Fibroblast of lung (primary cell): ENCODE data around the gene FLT3. TPM values are rescaled to one million over a fixed set of nuclear protein-coding genes. Genes with fewer than 3 reads are reported as not detected.

Source experiments
- DNase-seq, 2 donors: peaks; one replicate each; pipeline versions ENCODE4 v3.0.0 to v3.0.0-alpha.2; 2010; ENCODE audit warnings: low read depth in 2 of 2
- H2AFZ ChIP-seq: 2 replicates; pipeline ENCODE4 v1.5.1; 2012; ENCODE audit warnings: low read length, control low read depth, inconsistent platforms
- H3K27ac ChIP-seq: 2 replicates; pipeline ENCODE4 v1.5.1; 2011; ENCODE audit warnings: low read length, control low read depth; ENCODE audit not compliant: insufficient read depth
- H3K27me3 ChIP-seq: 2 replicates; pipeline ENCODE4 v1.5.1; 2011; ENCODE audit warnings: mild to moderate bottlenecking, low read length; ENCODE audit not compliant: control insufficient read depth, insufficient read depth
- H3K36me3 ChIP-seq: 2 replicates; pipeline ENCODE4 v1.5.1; 2011; ENCODE audit warnings: low read length; ENCODE audit not compliant: control insufficient read depth, insufficient read depth
- H3K4me1 ChIP-seq: 2 replicates; pipeline ENCODE4 v1.5.1; 2011; ENCODE audit warnings: low read length; ENCODE audit not compliant: control insufficient read depth, insufficient read depth; ENCODE audit errors: extremely low read depth
- H3K4me2 ChIP-seq: 2 replicates; pipeline ENCODE4 v1.5.1; 2011; ENCODE audit warnings: low read length, control low read depth; ENCODE audit not compliant: insufficient read depth; ENCODE audit errors: extremely low read depth
- H3K4me3 ChIP-seq, 4 experiments: fragments of 200-600 bp in 1 of 4; sonication (generic) in 1 of 4; replicated peaks in 1 of 4; 2 replicates each; pipeline ENCODE4 v1.5.1; 2011 to 2016; ENCODE audit warnings: low read length in 4 of 4, low read depth in 3 of 4, mild to moderate bottlenecking in 3 of 4, control low read depth in 2 of 4, inconsistent platforms in 1 of 4, mixed read lengths in 1 of 4; ENCODE audit not compliant: insufficient read depth in 1 of 4; ENCODE audit errors: control extremely low read depth in 1 of 4
- H3K79me2 ChIP-seq: 2 replicates; pipeline ENCODE4 v1.5.1; 2012; ENCODE audit warnings: mild to moderate bottlenecking, low read length, inconsistent platforms; ENCODE audit not compliant: control insufficient read depth, insufficient read depth
- H3K9ac ChIP-seq: 2 replicates; pipeline ENCODE4 v1.5.1; 2011; ENCODE audit warnings: mild to moderate bottlenecking, low read length, control low read depth; ENCODE audit not compliant: insufficient read depth
- H3K9me3 ChIP-seq: 2 replicates; pipeline ENCODE4 v1.5.1; 2012; ENCODE audit warnings: low read depth, low read length; ENCODE audit not compliant: control insufficient read depth, insufficient read depth
- H4K20me1 ChIP-seq: 2 replicates; pipeline ENCODE4 v1.5.1; 2011; ENCODE audit warnings: low read length; ENCODE audit not compliant: control insufficient read depth, insufficient read depth; ENCODE audit errors: extremely low read depth
- EZH2 ChIP-seq: IDR thresholded peaks from 2 replicates; pipeline ENCODE4 v1.5.1; 2012; ENCODE audit warnings: low read length, control low read depth, mild to moderate bottlenecking; ENCODE audit errors: missing control alignments
- polyA plus RNA-seq, 2 donors: library from polyadenylated mRNA; depleted of rRNA in 1 of 2; stranded (reverse) in 1 of 2; unstranded in 1 of 2; fragments of >200 nt; gene quantifications; 2 replicates each; pipeline ENCODE4 v1.2.1, GENCODE V29; 2011 to 2012; ENCODE audit warnings: missing spikeins in 1 of 2
- total RNA-seq: library from RNA; depleted of rRNA; stranded (reverse); fragments of >200 nt; gene quantifications from 2 replicates; pipeline ENCODE4 v1.2.1, GENCODE V29; 2014
- TF ChIP-seq, protein P1 (sequence below), 2 donors: IDR thresholded peaks in 1 of 2; conservative IDR thresholded peaks in 1 of 2; 1 replicate in 1 of 2; 2 replicates in 1 of 2; pipeline ENCODE4 v1.5.1; 2011 to 2012; ENCODE audit warnings: low read length in 2 of 2, control low read depth in 1 of 2, inconsistent platforms in 1 of 2, low read depth in 1 of 2, mild to moderate bottlenecking in 1 of 2

FLT3 gene
- total and polyA plus RNA-seq, 2 donors (not counting 1 experiment from before 2014, with no cell fraction given), result not detected

DNA sequence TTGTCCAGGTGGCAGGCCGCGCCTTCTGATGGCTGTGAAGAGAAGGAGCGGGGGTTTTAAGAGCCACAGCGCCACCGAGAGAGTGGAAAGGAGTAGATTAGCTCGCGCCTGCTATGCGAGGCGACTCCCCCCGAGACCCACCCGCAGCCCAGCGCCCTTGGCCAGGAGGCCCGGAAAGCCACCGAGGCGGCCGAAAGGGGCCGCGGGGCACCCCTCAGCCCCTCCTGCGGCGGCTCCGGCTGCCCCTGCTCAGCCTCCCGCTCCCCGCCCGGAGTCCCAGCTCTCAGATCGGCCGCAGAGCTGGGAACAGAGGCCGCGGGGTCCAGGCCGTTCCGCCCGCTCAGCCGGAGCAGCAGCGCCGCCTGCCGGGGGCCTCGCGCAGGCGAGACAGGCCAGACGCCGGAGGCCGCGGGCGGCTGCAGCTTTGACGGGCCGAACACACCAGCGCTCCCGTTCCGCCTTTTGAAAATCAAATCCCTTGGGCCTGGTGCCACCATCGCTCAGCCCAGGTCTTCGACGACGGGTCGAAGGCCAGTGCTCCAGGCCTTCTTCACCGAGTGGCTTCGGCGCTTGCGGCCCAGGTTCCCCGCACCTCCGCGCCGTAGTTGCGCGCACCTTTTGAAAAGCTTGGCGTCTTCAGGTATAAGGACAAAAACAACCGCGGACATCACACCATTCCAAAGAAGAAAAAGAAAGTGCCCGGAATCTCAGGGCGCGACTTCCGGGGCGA, 146.5 kb downstream of the FLT3 start:
- TF ChIP-seq, protein P1, sequence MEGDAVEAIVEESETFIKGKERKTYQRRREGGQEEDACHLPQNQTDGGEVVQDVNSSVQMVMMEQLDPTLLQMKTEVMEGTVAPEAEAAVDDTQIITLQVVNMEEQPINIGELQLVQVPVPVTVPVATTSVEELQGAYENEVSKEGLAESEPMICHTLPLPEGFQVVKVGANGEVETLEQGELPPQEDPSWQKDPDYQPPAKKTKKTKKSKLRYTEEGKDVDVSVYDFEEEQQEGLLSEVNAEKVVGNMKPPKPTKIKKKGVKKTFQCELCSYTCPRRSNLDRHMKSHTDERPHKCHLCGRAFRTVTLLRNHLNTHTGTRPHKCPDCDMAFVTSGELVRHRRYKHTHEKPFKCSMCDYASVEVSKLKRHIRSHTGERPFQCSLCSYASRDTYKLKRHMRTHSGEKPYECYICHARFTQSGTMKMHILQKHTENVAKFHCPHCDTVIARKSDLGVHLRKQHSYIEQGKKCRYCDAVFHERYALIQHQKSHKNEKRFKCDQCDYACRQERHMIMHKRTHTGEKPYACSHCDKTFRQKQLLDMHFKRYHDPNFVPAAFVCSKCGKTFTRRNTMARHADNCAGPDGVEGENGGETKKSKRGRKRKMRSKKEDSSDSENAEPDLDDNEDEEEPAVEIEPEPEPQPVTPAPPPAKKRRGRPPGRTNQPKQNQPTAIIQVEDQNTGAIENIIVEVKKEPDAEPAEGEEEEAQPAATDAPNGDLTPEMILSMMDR (conservative IDR thresholded peaks at IDR 0.05 in 1 of 2, IDR thresholded peaks at IDR 0.05 in 1 of 2; ENCODE audit: low read depth in 1 of 2, low read length in 2 of 2), result peak; percentile 48 to 89
- TF ChIP-seq EZH2, result no peak
- peak overlapping the region; percentile 71 for H3K4me2 ChIP-seq
- H3K4me3 ChIP-seq, result peak overlapping the region in 3 of 4 experiments; percentile 16 to 55 (median 32)
- H3K27ac ChIP-seq, result no peak overlapping the region
- no peaks in the 10 kb centered on the region for H3K9me3 ChIP-seq
- no peaks in the 10 kb centered on the region for H4K20me1 ChIP-seq
- no peaks in the 10 kb centered on the region for H3K79me2 ChIP-seq
- no peaks in the 10 kb centered on the region for H3K36me3 ChIP-seq
- H3K4me1 ChIP-seq, result no peaks in the 10 kb centered on the region
- DNase-seq, result peak; percentile 47 to 56
- peak overlapping the region; percentile 74 for H2AFZ ChIP-seq
- H3K9ac ChIP-seq, result no peak overlapping the region
- peaks cover 25% of the 10 kb centered on the region for H3K27me3 ChIP-seq

Other genes with a start within 250 kb of the FLT3 start
- gene PDX1, start 180.6 kb downstream of the FLT3 start, total RNA-seq, result not detected in 2 replicates
- gene PDX1, start 180.6 kb downstream of the FLT3 start, polyA plus RNA-seq, result not detected in 2 replicates
- not detected in 2 replicates for gene CDX2, start 131.3 kb downstream of the FLT3 start, total RNA-seq
- gene CDX2, start 131.3 kb downstream of the FLT3 start, polyA plus RNA-seq, result not detected in 2 replicates
- gene URAD, start 111.9 kb downstream of the FLT3 start, total RNA-seq, result not detected in 2 replicates
- not detected in 2 replicates for gene URAD, start 111.9 kb downstream of the FLT3 start, polyA plus RNA-seq
- gene PAN3, start 38.0 kb upstream of the FLT3 start, total RNA-seq, result 12.8 and 13.9 TPM in 2 replicates
- 12.7 and 18.5 TPM in 2 replicates for gene PAN3, start 38.0 kb upstream of the FLT3 start, polyA plus RNA-seq